ENCODE results near the gene KRTAP1-5. TPM values are rescaled to one million over a fixed set of nuclear protein-coding genes. Genes with fewer than 3 reads are reported as not detected.
"Not testable (repeated sequence)": the region's sequence is repeated elsewhere in the genome, so short reads cannot be mapped to it uniquely, and the experiment has no call there.

Gene KRTAP1-5
- total RNA-seq, 6 experiments from 2014 or later = not detected

- no peak within 1 kb of the TSS for H3K4me3 ChIP-seq
- H3K27ac ChIP-seq = no peak within 1 kb of the TSS
- H3K4me1 ChIP-seq = no peaks in the 10 kb centered on the region
- TF ChIP-seq POLR2A (IDR thresholded peaks at IDR 0.05) (no peak), CTCF (IDR thresholded peaks at IDR 0.05) (no peak)
- H3K36me3 ChIP-seq = no peaks in the 10 kb centered on the region
- DNase-seq (no peak), ATAC-seq (no peak)
- no peaks in the 10 kb centered on the region for H3K9me3 ChIP-seq
- intact Hi-C loops (cut with DNase I) = no loop called here
- 56% methylated on average over 6 of the region's 8 CpGs for WGBS (ENCODE audit: insufficient coverage, low coverage, low lambda C conversion rate, missing lambda C conversion rate)
- H3K27me3 ChIP-seq = no peaks in the 10 kb centered on the region
Measured at GRCh38 chr17:41008811-41009210, 18.2 kb downstream of the KRTAP1-5 start, which contains the start of gene KRTAP3-1. Gene KRTAP3-1, minus strand, starts transcription at chr17:41009128. Its CDS starts 54 bp downstream, at chr17:41009074.

- intact Hi-C loops (cut with DNase I) = no loop called here
- DNase-seq (no peak), ATAC-seq (no peak)
- Histone ChIP-seq H3K27me3 (no peaks in the 10 kb centered on the region), H3K4me1 (no peaks in the 10 kb centered on the region), H3K9me3 (no peaks in the 10 kb centered on the region), H3K27ac (no peak overlapping the region), H3K36me3 (no peaks in the 10 kb centered on the region), H3K4me3 (no peak overlapping the region)
- 68% methylated on average over 2 of the region's 3 CpGs for WGBS (ENCODE audit: insufficient coverage, low coverage, low lambda C conversion rate, missing lambda C conversion rate)
- TF ChIP-seq CTCF (IDR thresholded peaks at IDR 0.05) (no peak), POLR2A (IDR thresholded peaks at IDR 0.05) (no peak)
Measured at GRCh38 chr17:41004397-41004796, 22.6 kb downstream of the KRTAP1-5 start.

DNA sequence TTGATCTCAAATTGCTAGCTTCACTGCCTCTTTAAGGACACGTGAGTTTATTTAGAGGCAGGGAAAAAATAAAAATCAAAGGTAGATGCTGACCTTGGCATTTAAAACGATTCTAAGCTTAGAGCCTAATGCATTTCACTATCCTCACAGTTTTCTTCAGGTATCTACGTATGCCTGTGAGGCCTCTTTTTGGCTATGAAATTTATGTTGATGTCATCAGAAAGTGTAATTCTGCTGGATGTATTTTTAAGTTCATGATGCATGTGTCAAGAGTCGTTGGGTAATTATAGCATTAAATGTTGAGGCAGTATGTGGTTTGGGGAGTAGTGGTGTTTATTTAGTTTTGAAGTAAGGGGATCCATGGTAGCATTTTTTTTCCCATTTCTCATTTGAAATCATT lies 23.1 kb downstream of the KRTAP1-5 start:
- no peak for TF ChIP-seq CTCF (IDR thresholded peaks at IDR 0.05)
- TF ChIP-seq POLR2A (IDR thresholded peaks at IDR 0.05) = no peak
- no peak overlapping the region for H3K4me3 ChIP-seq
- H3K9me3 ChIP-seq = no peaks in the 10 kb centered on the region
- intact Hi-C loops (cut with DNase I) = no loop called here
- H3K4me1 ChIP-seq = no peaks in the 10 kb centered on the region
- no peak overlapping the region for H3K27ac ChIP-seq
- 33% methylated on average over 4 of the region's 4 CpGs for WGBS (ENCODE audit: insufficient coverage, low coverage, low lambda C conversion rate, missing lambda C conversion rate)
- ATAC-seq (no peak), DNase-seq (no peak)
- no peaks in the 10 kb centered on the region for H3K27me3 ChIP-seq
- H3K36me3 ChIP-seq = no peaks in the 10 kb centered on the region

- Histone ChIP-seq H3K27me3 (peaks cover 0 to 3% of the 10 kb centered on the region in 2 donors), H3K9me3 (no peaks in the 10 kb centered on the region), H3K36me3 (no peaks in the 10 kb centered on the region), H3K27ac (no peak overlapping the region), H3K4me1 (no peaks in the 10 kb centered on the region), H3K4me3 (no peak overlapping the region)
- intact Hi-C loops (cut with DNase I) = no loop called here
- DNase-seq = no peak
- 35% methylated on average over 5 of the region's 5 CpGs for WGBS (ENCODE audit: insufficient coverage, low coverage, low lambda C conversion rate, missing lambda C conversion rate)
- ATAC-seq = no peak
- TF ChIP-seq POLR2A (IDR thresholded peaks at IDR 0.05) = no peak
Measured at GRCh38 chr17:41002814-41003213, 24.2 kb downstream of the KRTAP1-5 start.

DNA sequence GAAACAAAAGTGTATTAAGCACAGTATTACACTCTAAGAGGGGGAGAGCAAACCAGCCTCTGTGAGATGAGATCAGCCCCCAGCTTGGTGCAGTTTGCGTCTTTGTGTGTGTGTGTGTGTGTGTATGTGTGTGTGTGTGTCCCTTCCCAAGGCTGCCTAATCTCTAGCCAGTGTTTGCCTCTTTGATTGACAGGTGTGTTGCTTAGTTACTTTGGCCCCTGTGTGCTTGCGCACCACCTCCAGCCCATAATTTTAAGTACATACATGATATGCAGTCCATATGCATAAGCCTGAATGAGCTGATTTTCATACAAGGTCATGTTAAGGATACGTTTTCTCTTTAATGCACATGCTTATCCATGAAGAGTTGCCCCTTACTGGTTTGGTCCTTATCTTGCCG lies 25.2 kb downstream of the KRTAP1-5 start:
- DNase-seq (no peak), ATAC-seq (no peak)
- no peaks in the 10 kb centered on the region for H3K4me1 ChIP-seq
- no peaks in the 10 kb centered on the region for H3K9me3 ChIP-seq
- no peak overlapping the region for H3K4me3 ChIP-seq
- H3K36me3 ChIP-seq = no peaks in the 10 kb centered on the region
- H3K27me3 ChIP-seq = peaks cover 3 to 5% of the 10 kb centered on the region in 2 donors
- no peak overlapping the region for H3K27ac ChIP-seq
- WGBS (ENCODE audit: insufficient coverage, low coverage, low lambda C conversion rate, missing lambda C conversion rate) = 51% methylated on average over 4 of the region's 4 CpGs
- TF ChIP-seq POLR2A (IDR thresholded peaks at IDR 0.05) (no peak), CTCF (IDR thresholded peaks at IDR 0.05) (no peak)
- intact Hi-C loops (cut with DNase I) = no loop called here

DNA sequence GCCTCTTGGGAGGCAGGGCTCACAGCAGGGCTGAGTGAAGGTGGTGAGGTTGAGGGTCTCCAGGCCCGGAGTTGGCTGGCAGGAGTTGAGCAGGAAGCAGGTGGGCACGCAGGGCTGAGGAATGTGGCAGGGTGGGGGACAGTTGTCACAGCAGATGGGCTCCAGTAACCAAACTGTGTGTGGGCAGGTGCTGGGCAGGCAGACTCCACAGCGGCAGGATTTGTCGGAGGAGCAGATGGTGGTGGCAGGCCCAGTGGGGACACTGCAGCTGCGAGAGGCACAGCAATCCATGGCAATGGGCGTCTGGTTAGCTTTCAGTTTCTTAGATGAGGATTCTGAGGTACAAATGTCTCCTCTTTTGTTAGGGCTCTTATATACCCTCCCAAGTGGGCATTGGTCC lies 27.4 kb downstream of the KRTAP1-5 start, which contains the start of gene KRTAP3-2:
TSS of gene KRTAP3-2 (minus strand) at position 344 of the 400 bp plus-strand sequence. CDS start at position 291, 53 bp downstream.
- H3K27ac ChIP-seq; H3K4me1 ChIP-seq; ATAC-seq; H3K27me3 ChIP-seq; DNase-seq; intact Hi-C loops (cut with DNase I); H3K9me3 ChIP-seq; H3K36me3 ChIP-seq; H3K4me3 ChIP-seq: not testable (repeated sequence)
- 40% methylated on average over 1 of the region's 6 CpGs for WGBS (ENCODE audit: insufficient coverage, low coverage, low lambda C conversion rate, missing lambda C conversion rate)
